HEK293 (cell line): ENCODE measurements around the gene LTBP1.
A peak's percentile ranks its signal among the peaks of the same experiment; 100 is the strongest.

Experiments
- BCL6B ChIP-seq: fragments of 450-650 bp; formaldehyde crosslinking; IDR thresholded peaks from 2 replicates; pipeline ENCODE4 v1.5.1; 2017; ENCODE audit warnings: missing biosample characterization, missing genetic modification characterization
- PRDM10 ChIP-seq: fragments of 450-650 bp; formaldehyde crosslinking; IDR thresholded peaks from 2 replicates; pipeline ENCODE4 v1.5.1; 2016; ENCODE audit warnings: missing biosample characterization, missing genetic modification characterization
- PRDM2 ChIP-seq: fragments of 450-650 bp; formaldehyde crosslinking; IDR thresholded peaks from 2 replicates; pipeline ENCODE4 v1.5.1; 2016; ENCODE audit warnings: missing biosample characterization, missing genetic modification characterization, borderline replicate concordance
- SP3 ChIP-seq: fragments of 450-650 bp; formaldehyde crosslinking; IDR thresholded peaks from 2 replicates; pipeline ENCODE4 v1.5.1; 2016; ENCODE audit warnings: missing biosample characterization, missing genetic modification characterization
- TSHZ1 ChIP-seq: fragments of 450-650 bp; formaldehyde crosslinking; IDR thresholded peaks from 2 replicates; pipeline ENCODE4 v1.5.1; 2016; ENCODE audit warnings: missing biosample characterization, missing genetic modification characterization, borderline replicate concordance
- ZEB2 ChIP-seq: fragments of 450-650 bp; formaldehyde crosslinking; IDR thresholded peaks from 2 replicates; pipeline ENCODE4 v1.5.1; 2016; ENCODE audit warnings: missing biosample characterization, missing genetic modification characterization
- ZIC2 ChIP-seq: fragments of 450-650 bp; formaldehyde crosslinking; IDR thresholded peaks from 2 replicates; pipeline ENCODE4 v1.5.1; 2016; ENCODE audit warnings: missing biosample characterization, missing genetic modification characterization
- ZNF707 ChIP-seq: fragments of 450-650 bp; formaldehyde crosslinking; IDR thresholded peaks from 2 replicates; pipeline ENCODE4 v1.5.1; 2016; ENCODE audit warnings: missing biosample characterization, missing genetic modification characterization
- ZNF76 ChIP-seq: fragments of 450-650 bp; formaldehyde crosslinking; IDR thresholded peaks from 2 replicates; pipeline ENCODE4; 2016; ENCODE audit warnings: low read depth, missing biosample characterization, missing genetic modification characterization, borderline replicate concordance
- ZNF768 ChIP-seq: fragments of 450-650 bp; formaldehyde crosslinking; IDR thresholded peaks from 2 replicates; pipeline ENCODE4 v1.5.1; 2018; ENCODE audit warnings: missing biosample characterization, mild to moderate bottlenecking, missing genetic modification characterization
- ZNF777 ChIP-seq: fragments of 450-650 bp; formaldehyde crosslinking; IDR thresholded peaks from 2 replicates; pipeline ENCODE4 v1.5.1; 2017; ENCODE audit warnings: missing biosample characterization, missing genetic modification characterization, borderline replicate concordance
- ZSCAN30 ChIP-seq: fragments of 450-650 bp; IDR thresholded peaks from 2 replicates; pipeline ENCODE4 v1.5.1; 2018; ENCODE audit warnings: missing biosample characterization, mild to moderate bottlenecking, missing genetic modification characterization, moderate library complexity

Gene LTBP1

GRCh38 chr2:33411765-33412164, 465.0 kb downstream of the LTBP1 start (continued):
- TF ChIP-seq TSHZ1 (no peak), ZNF777 (tag by site-specific recombination) (no peak), SP3 (tag by site-specific recombination) (0 out of 2 replicates have a peak, but pooled peaks have one; percentile 9), BCL6B (tag by site-specific recombination) (no peak), ZNF76 (tag by site-specific recombination) (no peak), ZSCAN30 (no peak), ZEB2 (tag by site-specific recombination) (no peak), PRDM10 (tag by site-specific recombination) (0 out of 2 replicates have a peak, but pooled peaks have one; percentile 8), ZNF768 (tag by site-specific recombination) (no peak), ZIC2 (tag by site-specific recombination) (peak; percentile 73), ZNF707 (tag by site-specific recombination) (no peak), PRDM2 (no peak)
